Fibroblast of mammary gland (primary cell): ENCODE results near the gene SERPINA9.

Experiments
- DNase-seq: peaks from one replicate; pipeline ENCODE4 v3.0.0-alpha.2; 2010; ENCODE audit warnings: low read depth
- H3K4me3 ChIP-seq: 2 replicates; pipeline ENCODE4 v1.5.1; 2011; ENCODE audit warnings: low read depth, mild to moderate bottlenecking, low read length, moderate library complexity; ENCODE audit not compliant: control insufficient read depth
- CTCF ChIP-seq: conservative IDR thresholded peaks from 2 replicates; pipeline ENCODE4 v1.5.1; 2011; ENCODE audit warnings: low read depth, low read length, inconsistent platforms; ENCODE audit not compliant: control insufficient read depth, insufficient read depth

The SERPINA9 gene

GRCh38 chr14:94462763-94463572 is 13.0 kb downstream of the SERPINA9 start:
- no peak for DNase-seq
- TF ChIP-seq CTCF: no peak
- H3K4me3 ChIP-seq: no peak overlapping the region

GRCh38 chr14:94462219-94462551 is 13.8 kb downstream of the SERPINA9 start:
- DNase-seq: no peak
- no peak for TF ChIP-seq CTCF
- H3K4me3 ChIP-seq: no peak overlapping the region

GRCh38 chr14:94461526-94462218 is 14.3 kb downstream of the SERPINA9 start:
- DNase-seq: no peak
- TF ChIP-seq CTCF: no peak

DNA sequence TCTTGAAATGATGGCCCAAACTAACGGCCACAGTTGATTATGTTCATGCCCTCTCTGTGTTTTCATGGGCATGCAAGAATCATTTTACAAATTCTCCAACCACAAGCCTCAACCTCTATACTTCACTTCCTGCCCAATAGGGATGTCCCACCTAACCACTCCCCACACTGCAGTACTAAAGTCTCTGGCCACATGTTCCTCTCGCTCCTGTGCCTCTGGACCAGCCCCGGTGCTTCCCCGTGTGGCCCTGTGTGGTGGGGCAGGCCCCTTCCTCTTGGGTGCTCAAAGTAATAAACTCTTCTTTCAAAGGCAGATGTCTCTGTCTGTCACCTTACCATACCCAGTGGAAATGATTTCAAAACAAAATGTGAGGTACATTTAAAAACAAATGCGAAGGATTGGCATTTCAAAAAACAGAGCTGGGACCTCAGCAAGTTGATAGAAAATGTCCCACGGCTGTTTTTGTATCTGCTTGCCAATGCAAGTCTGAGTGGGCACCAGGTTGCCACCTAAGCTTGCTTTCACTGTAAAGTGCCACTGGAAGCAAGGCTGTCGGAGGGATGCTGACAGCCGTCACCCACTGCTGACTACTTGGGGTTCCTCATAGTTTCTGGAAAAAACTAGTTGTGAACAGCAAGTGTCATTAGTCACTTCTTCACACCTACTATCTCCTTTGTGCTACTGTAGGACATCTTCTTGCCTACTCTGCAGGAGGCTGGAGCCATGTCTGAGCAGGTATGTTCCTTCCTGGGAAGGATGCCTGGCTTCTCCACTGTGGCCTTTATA is 15.2 kb downstream of the SERPINA9 start:
- H3K4me3 ChIP-seq: no peak overlapping the region
- DNase-seq: no peak
- TF ChIP-seq CTCF: no peak

More at GRCh38 chr14:94461526-94462218, 14.3 kb downstream of the SERPINA9 start:
- no peak overlapping the region for H3K4me3 ChIP-seq

DNA sequence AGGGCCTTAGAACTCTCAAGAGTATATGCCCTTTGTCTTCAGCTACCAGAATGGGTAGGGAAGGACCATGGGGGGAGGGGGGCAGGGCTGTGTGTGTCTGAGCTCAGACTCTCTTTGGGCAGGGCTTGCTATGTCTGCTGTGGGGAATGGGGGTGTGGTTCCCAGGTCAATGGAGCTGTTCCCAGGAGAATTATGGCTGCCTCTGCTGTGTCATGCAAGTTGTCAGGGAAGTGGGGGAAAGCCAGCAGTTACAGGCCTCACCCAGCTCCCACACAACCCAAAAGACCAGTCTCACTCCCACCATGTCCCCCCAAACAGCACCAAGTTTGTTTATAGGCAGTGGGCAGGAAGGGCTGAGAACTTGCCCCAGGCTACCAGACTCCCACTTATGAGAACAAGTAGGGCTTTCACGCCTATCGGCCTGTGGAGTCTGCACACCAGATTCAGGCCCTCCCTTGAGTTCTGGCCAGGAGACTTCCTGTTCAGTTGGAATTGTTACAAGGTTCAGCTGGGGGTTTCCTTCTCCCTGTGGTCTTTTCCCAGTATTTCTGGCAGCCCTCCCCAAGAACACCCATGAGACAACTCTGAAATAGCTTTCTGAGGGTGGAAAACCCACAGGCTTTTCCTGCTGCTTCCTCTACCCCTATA is 17.3 kb downstream of the SERPINA9 start:
- no peak for TF ChIP-seq CTCF
- H3K4me3 ChIP-seq: no peak overlapping the region
- DNase-seq: peak; percentile 52

GRCh38 chr14:94458096-94458495 is 17.9 kb downstream of the SERPINA9 start:
- no peak for TF ChIP-seq CTCF
- no peak overlapping the region for H3K4me3 ChIP-seq
- DNase-seq: no peak
